ENCODE measurements around the gene WDFY4.

WDFY4 gene

GRCh38 chr10:48740015-48740707 is 55.5 kb downstream of the WDFY4 start:
- Histone ChIP-seq H3K4me1 (ENCODE audit: control insufficient read depth in 5 of 5, insufficient read depth in 5 of 5, low read length in 5 of 5) (no peaks in the 10 kb centered on the region), H3K9ac (ENCODE audit: low read length in 5 of 5) (no peak overlapping the region), H3K9me3 (ENCODE audit: control insufficient read depth in 5 of 5, low read length in 5 of 5) (no peaks in the 10 kb centered on the region), H3K36me3 (ENCODE audit: control insufficient read depth in 5 of 5, insufficient read depth in 5 of 5, low read length in 5 of 5) (peaks cover 0 to 24% (median 0%) of the 10 kb centered on the region in 5 donors), H3K27ac (ENCODE audit: low read depth, low read length) (no peak overlapping the region), H3K27me3 (ENCODE audit: control insufficient read depth in 5 of 5, insufficient read depth in 4 of 5, low read length in 5 of 5) (no peaks in the 10 kb centered on the region), H3K4me3 (ENCODE audit: low read depth in 1 of 5, low read length in 5 of 5) (no peak overlapping the region)

GRCh38 chr10:48740988-48741387 is 56.3 kb downstream of the WDFY4 start:
- Histone ChIP-seq H3K4me3 (ENCODE audit: low read depth in 1 of 5, low read length in 5 of 5) (no peak overlapping the region), H3K4me1 (ENCODE audit: control insufficient read depth in 5 of 5, insufficient read depth in 5 of 5, low read length in 5 of 5) (no peaks in the 10 kb centered on the region), H3K27ac (ENCODE audit: low read depth, low read length) (no peak overlapping the region), H3K27me3 (ENCODE audit: control insufficient read depth in 5 of 5, insufficient read depth in 4 of 5, low read length in 5 of 5) (no peaks in the 10 kb centered on the region), H3K9me3 (ENCODE audit: control insufficient read depth in 5 of 5, low read length in 5 of 5) (no peaks in the 10 kb centered on the region), H3K36me3 (ENCODE audit: control insufficient read depth in 5 of 5, insufficient read depth in 5 of 5, low read length in 5 of 5) (peaks cover 0 to 19% (median 0%) of the 10 kb centered on the region in 5 donors), H3K9ac (ENCODE audit: low read length in 5 of 5) (no peak overlapping the region)

- H3K27ac ChIP-seq (ENCODE audit: low read depth, low read length), result no peak overlapping the region
- no peaks in the 10 kb centered on the region for H3K27me3 ChIP-seq (ENCODE audit: control insufficient read depth in 5 of 5, insufficient read depth in 4 of 5, low read length in 5 of 5)
- peaks cover 0 to 5% (median 0%) of the 10 kb centered on the region in 5 donors for H3K4me1 ChIP-seq (ENCODE audit: control insufficient read depth in 5 of 5, insufficient read depth in 5 of 5, low read length in 5 of 5)
- H3K9me3 ChIP-seq (ENCODE audit: control insufficient read depth in 5 of 5, low read length in 5 of 5), result no peaks in the 10 kb centered on the region
- no peak overlapping the region for H3K4me3 ChIP-seq (ENCODE audit: low read depth in 1 of 5, low read length in 5 of 5)
- H3K36me3 ChIP-seq (ENCODE audit: control insufficient read depth in 5 of 5, insufficient read depth in 5 of 5, low read length in 5 of 5), result peaks cover 0 to 11% (median 0%) of the 10 kb centered on the region in 5 donors
- H3K9ac ChIP-seq (ENCODE audit: low read length in 5 of 5), result no peak overlapping the region
Observed at GRCh38 chr10:48742891-48743860, 58.5 kb downstream of the WDFY4 start.

GRCh38 chr10:48744587-48744986 is 59.9 kb downstream of the WDFY4 start:
- no peaks in the 10 kb centered on the region for H3K9me3 ChIP-seq (ENCODE audit: control insufficient read depth in 5 of 5, low read length in 5 of 5)

GRCh38 chr10:48745662-48746245 is 61.1 kb downstream of the WDFY4 start:
- H3K36me3 ChIP-seq (ENCODE audit: control insufficient read depth in 5 of 5, insufficient read depth in 5 of 5, low read length in 5 of 5), result no peaks in the 10 kb centered on the region

More at GRCh38 chr10:48744587-48744986, 59.9 kb downstream of the WDFY4 start:
- no peak overlapping the region for H3K9ac ChIP-seq (ENCODE audit: low read length in 5 of 5)
- H3K27ac ChIP-seq (ENCODE audit: low read depth, low read length), result no peak overlapping the region
- H3K27me3 ChIP-seq (ENCODE audit: control insufficient read depth in 5 of 5, insufficient read depth in 4 of 5, low read length in 5 of 5), result no peaks in the 10 kb centered on the region
- H3K4me3 ChIP-seq (ENCODE audit: low read depth in 1 of 5, low read length in 5 of 5), result no peak overlapping the region
- H3K36me3 ChIP-seq (ENCODE audit: control insufficient read depth in 5 of 5, insufficient read depth in 5 of 5, low read length in 5 of 5), result peaks cover 0 to 5% (median 0%) of the 10 kb centered on the region in 5 donors
- peaks cover 0 to 19% (median 2%) of the 10 kb centered on the region in 5 donors for H3K4me1 ChIP-seq (ENCODE audit: control insufficient read depth in 5 of 5, insufficient read depth in 5 of 5, low read length in 5 of 5)

GRCh38 chr10:48748573-48748972 is 63.9 kb downstream of the WDFY4 start:
- Histone ChIP-seq H3K27ac (ENCODE audit: low read depth, low read length) (no peak overlapping the region), H3K4me3 (ENCODE audit: low read depth in 1 of 5, low read length in 5 of 5) (no peak overlapping the region), H3K4me1 (ENCODE audit: control insufficient read depth in 5 of 5, insufficient read depth in 5 of 5, low read length in 5 of 5) (peaks cover 0 to 31% (median 2%) of the 10 kb centered on the region in 5 donors), H3K27me3 (ENCODE audit: control insufficient read depth in 5 of 5, insufficient read depth in 4 of 5, low read length in 5 of 5) (no peaks in the 10 kb centered on the region), H3K9ac (ENCODE audit: low read length in 5 of 5) (no peak overlapping the region), H3K36me3 (ENCODE audit: control insufficient read depth in 5 of 5, insufficient read depth in 5 of 5, low read length in 5 of 5) (no peaks in the 10 kb centered on the region), H3K9me3 (ENCODE audit: control insufficient read depth in 5 of 5, low read length in 5 of 5) (no peaks in the 10 kb centered on the region)

More at GRCh38 chr10:48745662-48746245, 61.1 kb downstream of the WDFY4 start:
- no peak overlapping the region for H3K9ac ChIP-seq (ENCODE audit: low read length in 5 of 5)
- no peaks in the 10 kb centered on the region for H3K27me3 ChIP-seq (ENCODE audit: control insufficient read depth in 5 of 5, insufficient read depth in 4 of 5, low read length in 5 of 5)
- peaks cover 0 to 28% (median 2%) of the 10 kb centered on the region in 5 donors for H3K4me1 ChIP-seq (ENCODE audit: control insufficient read depth in 5 of 5, insufficient read depth in 5 of 5, low read length in 5 of 5)
- H3K27ac ChIP-seq (ENCODE audit: low read depth, low read length), result no peak overlapping the region
- no peak overlapping the region for H3K4me3 ChIP-seq (ENCODE audit: low read depth in 1 of 5, low read length in 5 of 5)
- no peaks in the 10 kb centered on the region for H3K9me3 ChIP-seq (ENCODE audit: control insufficient read depth in 5 of 5, low read length in 5 of 5)

- no peaks in the 10 kb centered on the region for H3K36me3 ChIP-seq (ENCODE audit: control insufficient read depth in 5 of 5, insufficient read depth in 5 of 5, low read length in 5 of 5)
- no peak overlapping the region for H3K4me3 ChIP-seq (ENCODE audit: low read depth in 1 of 5, low read length in 5 of 5)
- H3K9ac ChIP-seq (ENCODE audit: low read length in 5 of 5), result no peak overlapping the region
- peaks cover 0 to 31% (median 2%) of the 10 kb centered on the region in 5 donors for H3K4me1 ChIP-seq (ENCODE audit: control insufficient read depth in 5 of 5, insufficient read depth in 5 of 5, low read length in 5 of 5)
- no peaks in the 10 kb centered on the region for H3K9me3 ChIP-seq (ENCODE audit: control insufficient read depth in 5 of 5, low read length in 5 of 5)
- no peak overlapping the region for H3K27ac ChIP-seq (ENCODE audit: low read depth, low read length)
- no peaks in the 10 kb centered on the region for H3K27me3 ChIP-seq (ENCODE audit: control insufficient read depth in 5 of 5, insufficient read depth in 4 of 5, low read length in 5 of 5)
Observed at GRCh38 chr10:48749254-48749787, 64.6 kb downstream of the WDFY4 start.

GRCh38 chr10:48750019-48750418 is 65.3 kb downstream of the WDFY4 start:
- Histone ChIP-seq H3K9me3 (ENCODE audit: control insufficient read depth in 5 of 5, low read length in 5 of 5) (no peaks in the 10 kb centered on the region), H3K27me3 (ENCODE audit: control insufficient read depth in 5 of 5, insufficient read depth in 4 of 5, low read length in 5 of 5) (no peaks in the 10 kb centered on the region), H3K27ac (ENCODE audit: low read depth, low read length) (no peak overlapping the region), H3K9ac (ENCODE audit: low read length in 5 of 5) (no peak overlapping the region), H3K4me1 (ENCODE audit: control insufficient read depth in 5 of 5, insufficient read depth in 5 of 5, low read length in 5 of 5) (peaks cover 0 to 31% (median 2%) of the 10 kb centered on the region in 5 donors), H3K4me3 (ENCODE audit: low read depth in 1 of 5, low read length in 5 of 5) (no peak overlapping the region), H3K36me3 (ENCODE audit: control insufficient read depth in 5 of 5, insufficient read depth in 5 of 5, low read length in 5 of 5) (no peaks in the 10 kb centered on the region)

- Histone ChIP-seq H3K36me3 (ENCODE audit: control insufficient read depth in 5 of 5, insufficient read depth in 5 of 5, low read length in 5 of 5) (no peaks in the 10 kb centered on the region), H3K9me3 (ENCODE audit: control insufficient read depth in 5 of 5, low read length in 5 of 5) (no peaks in the 10 kb centered on the region), H3K27ac (ENCODE audit: low read depth, low read length) (no peak overlapping the region), H3K4me3 (ENCODE audit: low read depth in 1 of 5, low read length in 5 of 5) (no peak overlapping the region), H3K4me1 (ENCODE audit: control insufficient read depth in 5 of 5, insufficient read depth in 5 of 5, low read length in 5 of 5) (peaks cover 0 to 31% (median 2%) of the 10 kb centered on the region in 5 donors), H3K27me3 (ENCODE audit: control insufficient read depth in 5 of 5, insufficient read depth in 4 of 5, low read length in 5 of 5) (no peaks in the 10 kb centered on the region), H3K9ac (ENCODE audit: low read length in 5 of 5) (no peak overlapping the region)
Observed at GRCh38 chr10:48750991-48751390, 66.3 kb downstream of the WDFY4 start.
